GM23338 (cell line): ENCODE data around the gene RAPGEF3. TPM values are rescaled to one million over a fixed set of nuclear protein-coding genes. Genes with fewer than 3 reads are reported as not detected.

Experiments used
- ATAC-seq: fragments of 200-7000 bp; cut with Tn5 transposase; 3 replicates; pipeline ENCODE4 v1.9.1; 2020
- DNase-seq: peaks from one replicate; pipeline ENCODE4 v3.0.0-alpha.2; 2015; ENCODE audit warnings: low spot score
- H2AFZ ChIP-seq: fragments of 200-600 bp; sonication (generic); 2 replicates; pipeline ENCODE4 v1.8.0; 2016; ENCODE audit warnings: antibody characterized with exemption, mild to moderate bottlenecking, moderate library complexity
- H3F3A ChIP-seq: fragments of 200-600 bp; sonication (generic); replicated peaks from 2 replicates; pipeline ENCODE4 v1.8.0; 2017; ENCODE audit warnings: antibody characterized with exemption, mixed run types, low read depth
- H3K27ac ChIP-seq: fragments of 200-600 bp; sonication (generic); 2 replicates; pipeline ENCODE4 v1.6.1; 2016; ENCODE audit warnings: low read depth
- H3K27me3 ChIP-seq: fragments of 200-600 bp; sonication (generic); 2 replicates; pipeline ENCODE4 v1.8.0; 2016; ENCODE audit warnings: mild to moderate bottlenecking, mixed run types, moderate library complexity; ENCODE audit not compliant: insufficient read depth
- H3K36me3 ChIP-seq: fragments of 200-600 bp; sonication (generic); 2 replicates; pipeline ENCODE4 v1.8.0; 2016; ENCODE audit warnings: mild to moderate bottlenecking; ENCODE audit not compliant: insufficient read depth
- H3K4me1 ChIP-seq: fragments of 200-600 bp; sonication (generic); 2 replicates; pipeline ENCODE4 v1.8.0; 2016; ENCODE audit warnings: mild to moderate bottlenecking, moderate library complexity; ENCODE audit not compliant: insufficient read depth
- H3K4me2 ChIP-seq: fragments of 200-600 bp; sonication (generic); 2 replicates; pipeline ENCODE4 v1.7.1; 2017; ENCODE audit warnings: mixed run types
- H3K4me3 ChIP-seq: fragments of 200-600 bp; sonication (generic); 2 replicates; pipeline ENCODE4 v1.6.1; 2016; ENCODE audit warnings: mixed run types
- H3K79me2 ChIP-seq: fragments of 200-600 bp; sonication (generic); replicated peaks from 2 replicates; pipeline ENCODE4 v1.8.0; 2017; ENCODE audit warnings: mild to moderate bottlenecking; ENCODE audit not compliant: insufficient read depth
- H3K9me2 ChIP-seq: fragments of 200-600 bp; sonication (generic); 2 replicates; pipeline ENCODE4 v1.8.0; 2017; ENCODE audit not compliant: insufficient read depth
- H4K20me1 ChIP-seq: fragments of 200-600 bp; sonication (generic); replicated peaks from 2 replicates; pipeline ENCODE4 v1.8.0; 2017; ENCODE audit warnings: mild to moderate bottlenecking; ENCODE audit not compliant: insufficient read depth
- H3K27ac Mint-ChIP-seq: 2 replicates; pipeline ENCODE4 v1.8.0; 2020; ENCODE audit warnings: inconsistent platforms, mild to moderate bottlenecking, moderate library complexity, mixed read lengths
- H3K27me3 Mint-ChIP-seq: 3 replicates; pipeline ENCODE4 v1.8.0; 2022; ENCODE audit warnings: low read depth, mild to moderate bottlenecking, moderate library complexity, mixed read lengths, inconsistent platforms; ENCODE audit not compliant: insufficient read depth, poor library complexity
- H3K36me3 Mint-ChIP-seq: 3 replicates; pipeline ENCODE4 v1.8.0; 2021; ENCODE audit warnings: low read depth, mild to moderate bottlenecking, inconsistent platforms, moderate library complexity, mixed read lengths
- H3K4me1 Mint-ChIP-seq: 3 replicates; pipeline ENCODE4 v1.8.0; 2020; ENCODE audit warnings: mild to moderate bottlenecking, inconsistent platforms, mixed read lengths
- H3K4me3 Mint-ChIP-seq: 3 replicates; pipeline ENCODE4 v1.8.0; 2021; ENCODE audit warnings: moderate library complexity, mild to moderate bottlenecking, inconsistent platforms, mixed read lengths
- H3K9me3 Mint-ChIP-seq: 3 replicates; pipeline ENCODE4 v1.8.0; 2020; ENCODE audit warnings: moderate library complexity, mild to moderate bottlenecking, inconsistent platforms, mixed read lengths
- CREB1 ChIP-seq: fragments of 250-450 bp; sonication (Bioruptor Pico); IDR thresholded peaks from 2 replicates; pipeline ENCODE4 v1.5.0; 2020; ENCODE audit warnings: low read depth, mild to moderate bottlenecking, moderate library complexity
- ETS1 ChIP-seq: IDR thresholded peaks from 2 replicates; pipeline ENCODE4 v1.6.1; 2016; ENCODE audit warnings: antibody characterized with exemption
- EZH2 ChIP-seq: fragments of 200-600 bp; sonication (generic); IDR thresholded peaks from one replicate; pipeline ENCODE4 v1.8.0; 2017; ENCODE audit warnings: antibody characterized with exemption, mild to moderate bottlenecking, low read depth; ENCODE audit not compliant: unreplicated experiment
- POLR2AphosphoS5 ChIP-seq: IDR thresholded peaks from 2 replicates; pipeline ENCODE4 v1.6.1; 2016; ENCODE audit warnings: antibody characterized with exemption, low read depth
- ZNF331 ChIP-seq: fragments of 250-450 bp; sonication (Bioruptor Pico); IDR thresholded peaks from 2 replicates; pipeline ENCODE4 v1.5.0; 2020; ENCODE audit warnings: low read depth, mild to moderate bottlenecking, moderate library complexity
- polyA plus RNA-seq: library from polyadenylated mRNA; unstranded; fragments of >200 nt; fragmentation: Nextera tagmentation; extraction: Ambion mirVana; gene quantifications from 2 replicates; pipeline ENCODE4 v1.2.1, GENCODE V29; 2016
- total RNA-seq: library from RNA; depleted of rRNA; stranded (reverse); fragments of >200 nt; shearing (Covaris generic); gene quantifications from 2 replicates; pipeline ENCODE4 v1.2.3, GENCODE V29; 2014
- TF ChIP-seq, protein P1 (sequence below): fragments of 250-450 bp; sonication (Bioruptor Pico); IDR thresholded peaks from 2 replicates; pipeline ENCODE4 v1.5.0; 2020; ENCODE audit warnings: mild to moderate bottlenecking, moderate library complexity

Gene RAPGEF3
- total and polyA plus RNA-seq, 2 experiments from 2014 or later = 2.3 to 11.8 TPM

DNA sequence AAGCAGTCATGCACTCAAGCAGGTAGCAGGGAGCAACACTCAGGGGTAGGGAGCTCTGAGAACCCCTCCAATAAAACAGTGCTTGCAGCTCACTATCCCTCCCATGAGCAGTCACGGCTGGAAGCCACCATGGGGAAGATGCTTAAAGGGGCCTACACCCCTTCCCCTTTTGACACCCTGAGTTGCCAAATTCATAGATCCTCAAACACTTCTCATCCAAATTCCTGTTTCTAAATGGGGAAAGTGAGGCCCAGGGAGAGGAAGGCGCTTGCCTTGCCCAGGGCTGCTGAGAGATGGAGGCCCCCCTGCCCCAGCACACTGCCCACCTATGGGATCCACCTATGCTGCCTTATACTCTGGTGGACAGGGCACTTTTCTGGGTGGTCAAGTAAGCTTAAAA is 26.2 kb downstream of the RAPGEF3 start:
- no peak overlapping the region for H3K4me3 ChIP-seq
- DNase-seq (no peak), ATAC-seq (no peak)
- peaks cover 16% of the 10 kb centered on the region; the same call in 1 of the 2 replicates for H3K4me1 ChIP-seq
- Mint-ChIP-seq H3K36me3 (no peaks in the 10 kb centered on the region; the same call in 2 of the 3 replicates), H3K4me3 (no peak overlapping the region), H3K27ac (no peak overlapping the region), H3K4me1 (peaks cover 23% of the 10 kb centered on the region), H3K27me3 (peaks cover 9% of the 10 kb centered on the region), H3K9me3 (no peaks in the 10 kb centered on the region)
- H3K36me3 ChIP-seq = no peaks in the 10 kb centered on the region
- no peaks in the 10 kb centered on the region for H3K79me2 ChIP-seq
- no peaks in the 10 kb centered on the region for H3F3A ChIP-seq
- H4K20me1 ChIP-seq = no peaks in the 10 kb centered on the region
- TF ChIP-seq ZNF331 (CRISPR knock-in tag) (no peak), POLR2AphosphoS5 (no peak), ETS1 (no peak), CREB1 (CRISPR knock-in tag) (no peak), EZH2 (no peak)
- TF ChIP-seq, protein P1, sequence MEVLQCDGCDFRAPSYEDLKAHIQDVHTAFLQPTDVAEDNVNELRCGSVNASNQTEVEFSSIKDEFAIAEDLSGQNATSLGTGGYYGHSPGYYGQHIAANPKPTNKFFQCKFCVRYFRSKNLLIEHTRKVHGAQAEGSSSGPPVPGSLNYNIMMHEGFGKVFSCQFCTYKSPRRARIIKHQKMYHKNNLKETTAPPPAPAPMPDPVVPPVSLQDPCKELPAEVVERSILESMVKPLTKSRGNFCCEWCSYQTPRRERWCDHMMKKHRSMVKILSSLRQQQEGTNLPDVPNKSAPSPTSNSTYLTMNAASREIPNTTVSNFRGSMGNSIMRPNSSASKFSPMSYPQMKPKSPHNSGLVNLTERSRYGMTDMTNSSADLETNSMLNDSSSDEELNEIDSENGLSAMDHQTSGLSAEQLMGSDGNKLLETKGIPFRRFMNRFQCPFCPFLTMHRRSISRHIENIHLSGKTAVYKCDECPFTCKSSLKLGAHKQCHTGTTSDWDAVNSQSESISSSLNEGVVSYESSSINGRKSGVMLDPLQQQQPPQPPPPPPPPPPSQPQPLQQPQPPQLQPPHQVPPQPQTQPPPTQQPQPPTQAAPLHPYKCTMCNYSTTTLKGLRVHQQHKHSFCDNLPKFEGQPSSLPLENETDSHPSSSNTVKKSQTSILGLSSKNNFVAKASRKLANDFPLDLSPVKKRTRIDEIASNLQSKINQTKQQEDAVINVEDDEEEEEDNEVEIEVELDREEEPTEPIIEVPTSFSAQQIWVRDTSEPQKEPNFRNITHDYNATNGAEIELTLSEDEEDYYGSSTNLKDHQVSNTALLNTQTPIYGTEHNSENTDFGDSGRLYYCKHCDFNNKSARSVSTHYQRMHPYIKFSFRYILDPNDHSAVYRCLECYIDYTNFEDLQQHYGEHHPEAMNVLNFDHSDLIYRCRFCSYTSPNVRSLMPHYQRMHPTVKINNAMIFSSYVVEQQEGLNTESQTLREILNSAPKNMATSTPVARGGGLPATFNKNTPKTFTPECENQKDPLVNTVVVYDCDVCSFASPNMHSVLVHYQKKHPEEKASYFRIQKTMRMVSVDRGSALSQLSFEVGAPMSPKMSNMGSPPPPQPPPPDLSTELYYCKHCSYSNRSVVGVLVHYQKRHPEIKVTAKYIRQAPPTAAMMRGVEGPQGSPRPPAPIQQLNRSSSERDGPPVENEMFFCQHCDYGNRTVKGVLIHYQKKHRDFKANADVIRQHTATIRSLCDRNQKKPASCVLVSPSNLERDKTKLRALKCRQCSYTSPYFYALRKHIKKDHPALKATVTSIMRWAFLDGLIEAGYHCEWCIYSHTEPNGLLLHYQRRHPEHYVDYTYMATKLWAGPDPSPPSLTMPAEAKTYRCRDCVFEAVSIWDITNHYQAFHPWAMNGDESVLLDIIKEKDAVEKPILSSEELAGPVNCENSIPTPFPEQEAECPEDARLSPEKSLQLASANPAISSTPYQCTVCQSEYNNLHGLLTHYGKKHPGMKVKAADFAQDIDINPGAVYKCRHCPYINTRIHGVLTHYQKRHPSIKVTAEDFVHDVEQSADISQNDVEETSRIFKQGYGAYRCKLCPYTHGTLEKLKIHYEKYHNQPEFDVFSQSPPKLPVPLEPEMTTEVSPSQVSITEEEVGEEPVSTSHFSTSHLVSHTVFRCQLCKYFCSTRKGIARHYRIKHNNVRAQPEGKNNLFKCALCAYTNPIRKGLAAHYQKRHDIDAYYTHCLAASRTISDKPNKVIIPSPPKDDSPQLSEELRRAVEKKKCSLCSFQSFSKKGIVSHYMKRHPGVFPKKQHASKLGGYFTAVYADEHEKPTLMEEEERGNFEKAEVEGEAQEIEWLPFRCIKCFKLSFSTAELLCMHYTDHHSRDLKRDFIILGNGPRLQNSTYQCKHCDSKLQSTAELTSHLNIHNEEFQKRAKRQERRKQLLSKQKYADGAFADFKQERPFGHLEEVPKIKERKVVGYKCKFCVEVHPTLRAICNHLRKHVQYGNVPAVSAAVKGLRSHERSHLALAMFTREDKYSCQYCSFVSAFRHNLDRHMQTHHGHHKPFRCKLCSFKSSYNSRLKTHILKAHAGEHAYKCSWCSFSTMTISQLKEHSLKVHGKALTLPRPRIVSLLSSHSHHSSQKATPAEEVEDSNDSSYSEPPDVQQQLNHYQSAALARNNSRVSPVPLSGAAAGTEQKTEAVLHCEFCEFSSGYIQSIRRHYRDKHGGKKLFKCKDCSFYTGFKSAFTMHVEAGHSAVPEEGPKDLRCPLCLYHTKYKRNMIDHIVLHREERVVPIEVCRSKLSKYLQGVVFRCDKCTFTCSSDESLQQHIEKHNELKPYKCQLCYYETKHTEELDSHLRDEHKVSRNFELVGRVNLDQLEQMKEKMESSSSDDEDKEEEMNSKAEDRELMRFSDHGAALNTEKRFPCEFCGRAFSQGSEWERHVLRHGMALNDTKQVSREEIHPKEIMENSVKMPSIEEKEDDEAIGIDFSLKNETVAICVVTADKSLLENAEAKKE (CRISPR knock-in tag) = no peak
- no peak overlapping the region for H3K27ac ChIP-seq
- H3K4me2 ChIP-seq = no peak overlapping the region
- no peaks in the 10 kb centered on the region for H3K27me3 ChIP-seq
- no peaks in the 10 kb centered on the region for H3K9me2 ChIP-seq
- no peak overlapping the region for H2AFZ ChIP-seq
